ENCODE data around the gene LGALS4. TPM values are rescaled to one million over a fixed set of nuclear protein-coding genes. Genes with fewer than 3 reads are reported as not detected.
A peak's percentile ranks its signal among the peaks of the same experiment; 100 is the strongest.

LGALS4 gene
- total RNA-seq, 5 donors from 2014 or later (not counting 1 experiment from before 2014, with no cell fraction given) = 3.8 to 8.8 (median 6.6) TPM

DNA sequence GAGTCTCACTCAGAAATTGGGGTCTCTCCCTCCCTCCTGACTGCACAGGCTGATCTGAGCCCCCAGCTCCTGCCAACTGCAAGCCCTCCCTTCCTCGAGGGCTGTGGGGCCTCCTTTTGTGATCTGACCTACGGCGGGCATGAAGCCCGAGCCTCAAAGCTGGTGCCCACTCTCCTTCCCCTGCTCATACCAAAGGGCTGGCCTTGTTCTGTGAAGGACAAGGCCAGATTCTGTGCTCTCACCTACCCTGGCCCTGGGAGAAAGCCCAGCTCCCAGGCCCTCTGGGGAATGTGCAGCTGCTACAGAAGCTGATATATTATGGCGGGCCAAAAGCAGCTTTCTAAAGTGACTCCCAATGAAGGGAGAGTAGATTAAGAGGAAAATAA lies 27.8 kb upstream of the LGALS4 start:
- CTCF ChIA-PET = no interaction called here
- DNase-seq (no peak), ATAC-seq (replicated peaks in 1 of 4) (no peak)
- peak overlapping the region in 1 of 3 donors; percentile 97 for H3K4me3 Mint-ChIP-seq
- H3K27me3 Mint-ChIP-seq = no peaks in the 10 kb centered on the region
- Histone ChIP-seq H3K27me3 (replicated peaks in 1 of 2; ENCODE audit: control insufficient read depth in 2 of 2, extremely low read depth in 1 of 2, insufficient read depth in 2 of 2, low read length in 1 of 2) (no peaks in the 10 kb centered on the region), H3K4me1 (ENCODE audit: control insufficient read depth in 1 of 2, extremely low read depth in 1 of 2, insufficient read depth in 2 of 2, low read length in 2 of 2) (peaks cover 28 to 71% of the 10 kb centered on the region in 2 experiments), H3K27ac (ENCODE audit: low read length) (peak overlapping the region; percentile 64), H3K36me3 (ENCODE audit: control insufficient read depth in 2 of 2, extremely low read depth in 1 of 2, insufficient read depth in 1 of 2, low read length in 1 of 2) (peaks cover 20 to 92% of the 10 kb centered on the region in 2 donors), H3K9me3 (no peaks in the 10 kb centered on the region), H3K4me3 (ENCODE audit: control insufficient read depth in 1 of 2, extremely low read depth in 1 of 2, low read length in 1 of 2) (no peak overlapping the region)
- WGBS (ENCODE audit: insufficient coverage) = 100% methylated on average over 2 of the region's 5 CpGs
- H3K36me3 Mint-ChIP-seq = peaks cover 74% of the 10 kb centered on the region
- peak overlapping the region; percentile 84 for H3K27ac Mint-ChIP-seq
- no peaks in the 10 kb centered on the region for H3K9me3 Mint-ChIP-seq
- POLR2A ChIA-PET = interaction anchor here (0.6 to 0.7 kb wide), 3 partner anchors 9 to 900 kb away, joined by 4 to 5 read pairs (median 5); partner anchors contain the start of gene HNRNPL (in 1 of the 2)
- H3K4me1 Mint-ChIP-seq = peaks cover 51 to 69% (median 67%) of the 10 kb centered on the region in 3 donors

GRCh38 chr19:38839816-38840582 lies 27.3 kb upstream of the LGALS4 start:
- no peak overlapping the region for H3K4me3 ChIP-seq (ENCODE audit: control insufficient read depth in 1 of 2, extremely low read depth in 1 of 2, low read length in 1 of 2)
- ATAC-seq (replicated peaks in 1 of 4) (no peak), DNase-seq (no peak)
- peaks cover 28 to 65% of the 10 kb centered on the region in 2 experiments for H3K4me1 ChIP-seq (ENCODE audit: control insufficient read depth in 1 of 2, extremely low read depth in 1 of 2, insufficient read depth in 2 of 2, low read length in 2 of 2)
- no peaks in the 10 kb centered on the region for H3K9me3 ChIP-seq
- peaks cover 20 to 86% of the 10 kb centered on the region in 2 donors for H3K36me3 ChIP-seq (ENCODE audit: control insufficient read depth in 2 of 2, extremely low read depth in 1 of 2, insufficient read depth in 1 of 2, low read length in 1 of 2)
- H3K27me3 Mint-ChIP-seq = no peaks in the 10 kb centered on the region
- peak overlapping the region; percentile 66 to 68 for H3K27ac Mint-ChIP-seq
- H3K4me3 Mint-ChIP-seq = peak overlapping the region in 1 of 3 donors; percentile 97
- ChIA-PET POLR2A (interaction anchor here in 1 of 2 donors (0.7 kb wide), 1 partner anchor 9 kb away, joined by 4 read pairs; the partner anchor contains the start of gene HNRNPL), CTCF (no interaction called here)
- peaks cover 71% of the 10 kb centered on the region for H3K36me3 Mint-ChIP-seq
- no peaks in the 10 kb centered on the region for H3K27me3 ChIP-seq (replicated peaks in 1 of 2; ENCODE audit: control insufficient read depth in 2 of 2, extremely low read depth in 1 of 2, insufficient read depth in 2 of 2, low read length in 1 of 2)
- H3K9me3 Mint-ChIP-seq = no peaks in the 10 kb centered on the region
- peaks cover 45 to 64% (median 62%) of the 10 kb centered on the region in 3 donors for H3K4me1 Mint-ChIP-seq
- WGBS (ENCODE audit: insufficient coverage) = 82% methylated on average over 4 of the region's 28 CpGs
- no peak overlapping the region for H3K27ac ChIP-seq (ENCODE audit: low read length)

- peaks cover 66% of the 10 kb centered on the region for H3K36me3 Mint-ChIP-seq
- WGBS (ENCODE audit: insufficient coverage) = 91% methylated on average over 4 of the region's 12 CpGs
- H3K9me3 Mint-ChIP-seq = no peaks in the 10 kb centered on the region
- H3K27me3 Mint-ChIP-seq = no peaks in the 10 kb centered on the region
- ChIA-PET CTCF (interaction anchor here in 1 of 2 donors (0.6 kb wide), 1 partner anchor 42 kb away, joined by 8 read pairs; no protein-coding TSS in a partner anchor), POLR2A (no interaction called here)
- ATAC-seq (replicated peaks in 1 of 4) (no peak), DNase-seq (no peak)
- peaks cover 37 to 56% (median 54%) of the 10 kb centered on the region in 3 donors for H3K4me1 Mint-ChIP-seq
- no peak overlapping the region for H3K4me3 ChIP-seq (ENCODE audit: control insufficient read depth in 1 of 2, extremely low read depth in 1 of 2, low read length in 1 of 2)
- H3K9me3 ChIP-seq = no peaks in the 10 kb centered on the region
- peak overlapping the region; percentile 28 to 69 for H3K27ac Mint-ChIP-seq
- peaks cover 23 to 78% of the 10 kb centered on the region in 2 donors for H3K36me3 ChIP-seq (ENCODE audit: control insufficient read depth in 2 of 2, extremely low read depth in 1 of 2, insufficient read depth in 1 of 2, low read length in 1 of 2)
- H3K4me3 Mint-ChIP-seq = no peak overlapping the region
- no peaks in the 10 kb centered on the region for H3K27me3 ChIP-seq (replicated peaks in 1 of 2; ENCODE audit: control insufficient read depth in 2 of 2, extremely low read depth in 1 of 2, insufficient read depth in 2 of 2, low read length in 1 of 2)
- peaks cover 26 to 57% of the 10 kb centered on the region in 2 experiments for H3K4me1 ChIP-seq (ENCODE audit: control insufficient read depth in 1 of 2, extremely low read depth in 1 of 2, insufficient read depth in 2 of 2, low read length in 2 of 2)
- no peak overlapping the region for H3K27ac ChIP-seq (ENCODE audit: low read length)
These were observed 26.4 kb upstream of the LGALS4 start for GRCh38 chr19:38838986-38839761.

GRCh38 chr19:38838208-38838985 lies 25.7 kb upstream of the LGALS4 start:
- H3K9me3 Mint-ChIP-seq = no peaks in the 10 kb centered on the region
- H3K27me3 ChIP-seq (replicated peaks in 1 of 2; ENCODE audit: control insufficient read depth in 2 of 2, extremely low read depth in 1 of 2, insufficient read depth in 2 of 2, low read length in 1 of 2) = no peaks in the 10 kb centered on the region
- no peak overlapping the region for H3K4me3 Mint-ChIP-seq
- peaks cover 23 to 70% of the 10 kb centered on the region in 2 donors for H3K36me3 ChIP-seq (ENCODE audit: control insufficient read depth in 2 of 2, extremely low read depth in 1 of 2, insufficient read depth in 1 of 2, low read length in 1 of 2)
- H3K27ac ChIP-seq (ENCODE audit: low read length) = no peak overlapping the region
- H3K4me3 ChIP-seq (ENCODE audit: control insufficient read depth in 1 of 2, extremely low read depth in 1 of 2, low read length in 1 of 2) = no peak overlapping the region
- peak overlapping the region; percentile 28 to 69 for H3K27ac Mint-ChIP-seq
- H3K4me1 ChIP-seq (ENCODE audit: control insufficient read depth in 1 of 2, extremely low read depth in 1 of 2, insufficient read depth in 2 of 2, low read length in 2 of 2) = peaks cover 18 to 49% of the 10 kb centered on the region in 2 experiments
- ATAC-seq (replicated peaks in 1 of 4) (no peak), DNase-seq (peak in 1 of 35 experiments; percentile 41)
- 89% methylated on average over 10 of the region's 19 CpGs for WGBS (ENCODE audit: insufficient coverage)
- POLR2A ChIA-PET = no interaction called here
- no peaks in the 10 kb centered on the region for H3K9me3 ChIP-seq
- peaks cover 29 to 48% (median 46%) of the 10 kb centered on the region in 3 donors for H3K4me1 Mint-ChIP-seq
- peaks cover 59% of the 10 kb centered on the region for H3K36me3 Mint-ChIP-seq
- CTCF ChIA-PET = interaction anchor here in 1 of 2 donors (0.6 kb wide), 1 partner anchor 42 kb away, joined by 8 read pairs; no protein-coding TSS in a partner anchor
- H3K27me3 Mint-ChIP-seq = no peaks in the 10 kb centered on the region

DNA sequence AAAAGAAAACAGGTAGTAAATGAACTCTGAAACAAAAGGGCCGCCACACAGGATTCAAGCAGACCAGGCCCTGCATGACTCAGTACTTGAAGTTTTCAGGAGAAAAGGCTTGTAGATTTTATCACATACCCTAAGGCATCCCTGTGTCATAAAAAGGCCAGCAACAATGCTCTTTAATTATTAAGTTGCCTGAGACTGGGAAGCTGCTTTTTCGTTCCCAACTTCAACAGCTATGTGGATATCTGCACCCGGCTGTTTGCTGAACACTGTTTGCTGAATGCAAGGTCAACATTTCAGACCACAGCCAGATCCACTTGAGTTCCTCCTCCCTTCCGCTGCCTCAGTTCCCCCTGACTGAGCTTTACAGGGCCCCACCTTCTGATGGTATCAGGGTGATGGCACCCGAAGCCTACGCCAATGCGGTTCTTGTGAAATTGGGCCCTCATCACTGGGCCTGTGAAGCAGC lies 24.9 kb upstream of the LGALS4 start:
- Histone ChIP-seq H3K27ac (ENCODE audit: low read length) (no peak overlapping the region), H3K27me3 (replicated peaks in 1 of 2; ENCODE audit: control insufficient read depth in 2 of 2, extremely low read depth in 1 of 2, insufficient read depth in 2 of 2, low read length in 1 of 2) (no peaks in the 10 kb centered on the region), H3K9me3 (no peaks in the 10 kb centered on the region), H3K36me3 (ENCODE audit: control insufficient read depth in 2 of 2, extremely low read depth in 1 of 2, insufficient read depth in 1 of 2, low read length in 1 of 2) (peaks cover 23 to 63% of the 10 kb centered on the region in 2 donors), H3K4me1 (ENCODE audit: control insufficient read depth in 1 of 2, extremely low read depth in 1 of 2, insufficient read depth in 2 of 2, low read length in 2 of 2) (peaks cover 11 to 42% of the 10 kb centered on the region in 2 experiments), H3K4me3 (ENCODE audit: control insufficient read depth in 1 of 2, extremely low read depth in 1 of 2, low read length in 1 of 2) (no peak overlapping the region)
- Mint-ChIP-seq H3K27me3 (no peaks in the 10 kb centered on the region), H3K9me3 (no peaks in the 10 kb centered on the region), H3K4me1 (peaks cover 22 to 42% (median 41%) of the 10 kb centered on the region in 3 donors), H3K4me3 (no peak overlapping the region), H3K36me3 (peaks cover 53% of the 10 kb centered on the region), H3K27ac (peak overlapping the region in 1 of 2 donors; percentile 48)
- ChIA-PET CTCF (no interaction called here), POLR2A (interaction anchor here in 1 of 2 donors (0.6 kb wide), 1 partner anchor 19 kb away, joined by 3 read pairs; no protein-coding TSS in a partner anchor)
- ATAC-seq (replicated peaks in 1 of 4) (no peak), DNase-seq (no peak)
- WGBS (ENCODE audit: insufficient coverage) = 98% methylated on average over 6 of the region's 7 CpGs
